ENCODE results near the gene NPHP4. TPM values are rescaled to one million over a fixed set of nuclear protein-coding genes. Genes with fewer than 3 reads are reported as not detected.

Gene NPHP4
- total and polyA plus RNA-seq, 2 donors (not counting 3 experiments of a cell fraction or from before 2014, with no cell fraction given): 4.4 to 11.7 TPM

DNA sequence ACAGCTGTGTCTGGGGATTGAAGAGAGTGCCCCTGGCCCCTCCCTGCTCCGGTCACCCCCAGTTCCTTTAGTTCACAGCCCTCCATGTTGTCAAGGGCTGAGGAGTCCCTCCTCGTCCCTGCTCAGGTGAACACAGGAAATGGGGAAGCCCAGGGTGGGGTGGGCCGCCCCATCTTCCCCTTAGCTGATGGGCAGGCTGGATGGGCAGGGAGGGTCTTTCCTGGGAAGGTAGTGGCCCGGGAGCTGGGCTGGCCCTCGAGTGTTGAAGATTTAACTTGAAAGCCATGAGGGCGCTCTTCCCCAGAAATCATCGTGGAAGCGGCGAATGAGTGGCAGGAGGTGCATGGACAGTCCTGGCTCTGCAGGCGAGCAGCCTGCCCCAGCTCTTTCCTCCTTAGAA lies 18.3 kb upstream of the NPHP4 start:
- no peak for FAIRE-seq
- no peak for DNase-seq (ENCODE audit: low read depth, low spot score)
- H2AFZ ChIP-seq (ENCODE audit: low read depth, low read length): no peak overlapping the region
- no peaks in the 10 kb centered on the region for H3K4me1 ChIP-seq (ENCODE audit: control insufficient read depth, extremely low read depth, insufficient read depth, low read length)
- no peak overlapping the region for H3K9ac ChIP-seq (replicated peaks; ENCODE audit: extremely low read depth, insufficient read depth, low read length)
- no peaks in the 10 kb centered on the region for H3K36me3 ChIP-seq (ENCODE audit: control insufficient read depth in 2 of 2, extremely low read depth in 1 of 2, insufficient read depth in 2 of 2, low read length in 2 of 2)
- intact Hi-C loops (cut with micrococcal nuclease): no loop called here
- POLR2A ChIA-PET: no interaction called here
- no peaks in the 10 kb centered on the region for H3K27me3 ChIP-seq (ENCODE audit: control insufficient read depth in 2 of 2, insufficient read depth in 2 of 2, low read length in 2 of 2)
- CTCF ChIA-PET: no interaction called here
- TF ChIP-seq FOS (IDR thresholded peaks at IDR 0.05; ENCODE audit: borderline replicate concordance, insufficient read depth, low read length) (no peak), JUN (IDR thresholded peaks at IDR 0.05; ENCODE audit: borderline replicate concordance, insufficient read depth, insufficient read length, low read depth) (no peak), MYC (IDR thresholded peaks at IDR 0.05; ENCODE audit: low read depth, low read length) (no peak), POLR2A (IDR thresholded peaks at IDR 0.05; ENCODE audit: low read depth, low read length) (no peak), MAX (IDR thresholded peaks at IDR 0.05; ENCODE audit: insufficient read depth, insufficient read length) (no peak), CTCF (IDR thresholded peaks at IDR 0.05; ENCODE audit: extremely low read depth in 1 of 2, insufficient read depth in 1 of 2, low read depth in 1 of 2, low read length in 2 of 2) (no peak), GATA2 (IDR thresholded peaks at IDR 0.05; ENCODE audit: insufficient read depth, insufficient read length, low read depth, low read length) (no peak), POLR2AphosphoS5 (IDR thresholded peaks at IDR 0.05; ENCODE audit: insufficient read depth, low read depth, low read length) (no peak), EZH2 (IDR thresholded peaks at IDR 0.05; ENCODE audit: borderline replicate concordance, low read depth, low read length, severe bottlenecking) (no peak)
- H3K27ac ChIP-seq (ENCODE audit: insufficient read depth, low read depth, low read length): no peak overlapping the region
- no peak overlapping the region for H3K4me2 ChIP-seq (ENCODE audit: insufficient read depth, low read length)
- no peaks in the 10 kb centered on the region for H3K79me2 ChIP-seq (ENCODE audit: control insufficient read depth, insufficient read depth, low read length)
- H3K4me3 ChIP-seq (replicated peaks in 1 of 3; ENCODE audit: insufficient read depth in 1 of 3, low read depth in 1 of 3, low read length in 3 of 3): no peak overlapping the region
- no peaks in the 10 kb centered on the region for H3K9me3 ChIP-seq (replicated peaks; ENCODE audit: control insufficient read depth, insufficient read depth, low read length)
- H4K20me1 ChIP-seq (replicated peaks; ENCODE audit: control insufficient read depth, extremely low read depth, insufficient read depth, low read length): no peaks in the 10 kb centered on the region
- BruUV-seq (replicated peaks): no TSS peak
- H3K9me1 ChIP-seq (replicated peaks; ENCODE audit: control insufficient read depth, extremely low read depth, insufficient read depth, low read length): no peaks in the 10 kb centered on the region
- dilution Hi-C loops (cut with MboI; ENCODE audit: extremely low pct_ligation_motif_present, low sequenced_read_pairs): no loop called here

All from endothelial cell of umbilical vein (primary cell).